IMR-90 (cell line): ENCODE measurements around the gene PTGES3.

Experiments
- BHLHE40 ChIP-seq: fragments of 150-350 bp; IDR thresholded peaks from 2 replicates; pipeline ENCODE4 v1.6.1; 2016; ENCODE audit warnings: mild to moderate bottlenecking, low read depth, low read length
- CEBPB ChIP-seq: IDR thresholded peaks from 2 replicates; pipeline ENCODE4 v1.6.1; 2012; ENCODE audit warnings: low read depth, low read length, improper control_type of control experiment
- CHD1 ChIP-seq: IDR thresholded peaks from 2 replicates; pipeline ENCODE4 v1.6.1; 2012; ENCODE audit warnings: low read depth, low read length, improper control_type of control experiment
- MAFK ChIP-seq: IDR thresholded peaks from 2 replicates; pipeline ENCODE4 v1.6.1; 2012; ENCODE audit warnings: low read depth, low read length, improper control_type of control experiment
- MXI1 ChIP-seq: IDR thresholded peaks from 2 replicates; pipeline ENCODE4 v1.6.1; 2012; ENCODE audit warnings: low read depth, mild to moderate bottlenecking, low read length, moderate library complexity, borderline replicate concordance
- POLR2A ChIP-seq: IDR thresholded peaks from 2 replicates; pipeline ENCODE4 v1.6.1; 2012; ENCODE audit warnings: mild to moderate bottlenecking, low read depth, low read length
- RCOR1 ChIP-seq: IDR thresholded peaks from 2 replicates; pipeline ENCODE4 v1.6.1; 2012; ENCODE audit warnings: mild to moderate bottlenecking, low read length, improper control_type of control experiment; ENCODE audit not compliant: insufficient replicate concordance
- RFX5 ChIP-seq: IDR thresholded peaks from 2 replicates; pipeline ENCODE4 v1.8.0; 2012; ENCODE audit warnings: low read depth, mild to moderate bottlenecking, low read length, moderate library complexity
- SMC3 ChIP-seq: fragments of 150-350 bp; IDR thresholded peaks from 2 replicates; pipeline ENCODE4 v1.6.1; 2016; ENCODE audit warnings: low read depth, mild to moderate bottlenecking, antibody characterized with exemption, low read length, moderate library complexity
- TF ChIP-seq, protein P1 (sequence below): conservative IDR thresholded peaks from 2 replicates; pipeline ENCODE4 v1.5.1; 2012; ENCODE audit warnings: mild to moderate bottlenecking, low read depth, low read length, improper control_type of control experiment
- TF ChIP-seq, protein P2 (sequence below): fragments of 150-350 bp; IDR thresholded peaks from 2 replicates; pipeline ENCODE4 v1.6.1; 2017; ENCODE audit warnings: mild to moderate bottlenecking, antibody characterized with exemption, low read length, low read depth

DNA sequence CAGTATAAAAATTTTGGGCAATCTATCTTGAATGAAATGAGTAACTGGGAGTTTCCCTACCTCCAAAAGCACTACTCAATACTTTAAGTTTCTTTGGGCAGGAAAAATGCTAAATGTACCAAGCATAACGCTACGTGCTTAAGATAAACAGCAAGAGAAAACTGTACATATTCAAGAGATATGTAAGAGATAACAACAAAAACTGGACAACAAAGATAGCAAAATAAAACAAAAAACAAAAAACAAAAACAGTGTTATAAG lies 20.0 kb downstream of the PTGES3 start:
- TF ChIP-seq, protein P1, sequence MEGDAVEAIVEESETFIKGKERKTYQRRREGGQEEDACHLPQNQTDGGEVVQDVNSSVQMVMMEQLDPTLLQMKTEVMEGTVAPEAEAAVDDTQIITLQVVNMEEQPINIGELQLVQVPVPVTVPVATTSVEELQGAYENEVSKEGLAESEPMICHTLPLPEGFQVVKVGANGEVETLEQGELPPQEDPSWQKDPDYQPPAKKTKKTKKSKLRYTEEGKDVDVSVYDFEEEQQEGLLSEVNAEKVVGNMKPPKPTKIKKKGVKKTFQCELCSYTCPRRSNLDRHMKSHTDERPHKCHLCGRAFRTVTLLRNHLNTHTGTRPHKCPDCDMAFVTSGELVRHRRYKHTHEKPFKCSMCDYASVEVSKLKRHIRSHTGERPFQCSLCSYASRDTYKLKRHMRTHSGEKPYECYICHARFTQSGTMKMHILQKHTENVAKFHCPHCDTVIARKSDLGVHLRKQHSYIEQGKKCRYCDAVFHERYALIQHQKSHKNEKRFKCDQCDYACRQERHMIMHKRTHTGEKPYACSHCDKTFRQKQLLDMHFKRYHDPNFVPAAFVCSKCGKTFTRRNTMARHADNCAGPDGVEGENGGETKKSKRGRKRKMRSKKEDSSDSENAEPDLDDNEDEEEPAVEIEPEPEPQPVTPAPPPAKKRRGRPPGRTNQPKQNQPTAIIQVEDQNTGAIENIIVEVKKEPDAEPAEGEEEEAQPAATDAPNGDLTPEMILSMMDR, result no peak
- TF ChIP-seq, protein P2, sequence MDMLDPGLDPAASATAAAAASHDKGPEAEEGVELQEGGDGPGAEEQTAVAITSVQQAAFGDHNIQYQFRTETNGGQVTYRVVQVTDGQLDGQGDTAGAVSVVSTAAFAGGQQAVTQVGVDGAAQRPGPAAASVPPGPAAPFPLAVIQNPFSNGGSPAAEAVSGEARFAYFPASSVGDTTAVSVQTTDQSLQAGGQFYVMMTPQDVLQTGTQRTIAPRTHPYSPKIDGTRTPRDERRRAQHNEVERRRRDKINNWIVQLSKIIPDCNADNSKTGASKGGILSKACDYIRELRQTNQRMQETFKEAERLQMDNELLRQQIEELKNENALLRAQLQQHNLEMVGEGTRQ, result no peak
- TF ChIP-seq RFX5, result no peak
- no peak for TF ChIP-seq MXI1
- no peak for TF ChIP-seq MAFK
- no peak for TF ChIP-seq RCOR1
- no peak for TF ChIP-seq POLR2A
- TF ChIP-seq CHD1, result no peak
- TF ChIP-seq SMC3, result no peak
- TF ChIP-seq BHLHE40, result no peak
- TF ChIP-seq CEBPB, result no peak
